WTC11 (cell line): Measurements from ENCODE around the gene PARVB. TPM values are rescaled to one million over a fixed set of nuclear protein-coding genes. Genes with fewer than 3 reads are reported as not detected.

ENCODE experiments used
- ATAC-seq: fragments of 200-7000 bp; cut with Tn5 transposase; 2 replicates; pipeline ENCODE4 v1.10.0; 2021; ENCODE audit warnings: mild to moderate bottlenecking, moderate library complexity
- CTCF ChIA-PET: fragments of 300-600 bp; sonication (Branson Sonifier 250); formaldehyde crosslinking; loops from one replicate; lab custom pipeline; 2021; ENCODE audit warnings: antibody characterized with exemption; lab: Charles Lee
- POLR2A ChIA-PET: fragments of 350-600 bp; sonication (Branson Sonifier 250); formaldehyde crosslinking; loops from one replicate; lab custom pipeline; 2021; ENCODE audit warnings: antibody characterized with exemption; lab: Charles Lee
- DNase-seq: peaks from one replicate; pipeline ENCODE4 v3.0.0; 2021; ENCODE audit warnings: low spot score
- H3K27ac Mint-ChIP-seq: 2 replicates; pipeline ENCODE4 v1.8.0; 2021; ENCODE audit warnings: mixed read lengths
- H3K27me3 Mint-ChIP-seq: 2 replicates; pipeline ENCODE4 v1.8.0; 2021; ENCODE audit warnings: low read depth, mild to moderate bottlenecking, moderate library complexity, mixed read lengths
- H3K36me3 Mint-ChIP-seq: 2 replicates; pipeline ENCODE4 v1.8.0; 2021; ENCODE audit warnings: mixed read lengths
- H3K4me1 Mint-ChIP-seq: 2 replicates; pipeline ENCODE4 v1.8.0; 2022; ENCODE audit warnings: mixed read lengths
- H3K4me3 Mint-ChIP-seq: 2 replicates; pipeline ENCODE4 v1.8.0; 2021; ENCODE audit warnings: mild to moderate bottlenecking, moderate library complexity, mixed read lengths
- H3K9me3 Mint-ChIP-seq: 2 replicates; pipeline ENCODE4 v1.8.0; 2021; ENCODE audit warnings: mixed read lengths
- AFF4 ChIP-seq: sonication (generic); formaldehyde crosslinking; IDR thresholded peaks from 2 replicates; pipeline ENCODE4 v1.8.1; 2023; ENCODE audit warnings: mild to moderate bottlenecking, missing genetic modification reagents, borderline replicate concordance
- CDX4 ChIP-seq: fragments of 250-450 bp; sonication (Bioruptor Pico); IDR thresholded peaks from 2 replicates; pipeline ENCODE4 v1.9.0; 2021; ENCODE audit warnings: moderate library complexity, mild to moderate bottlenecking, inconsistent platforms, borderline replicate concordance
- CREM ChIP-seq: sonication (generic); formaldehyde crosslinking; IDR thresholded peaks from 2 replicates; pipeline ENCODE4 v1.8.1; 2022; ENCODE audit warnings: mild to moderate bottlenecking, missing genetic modification reagents, moderate library complexity
- E2F1 ChIP-seq: sonication (generic); formaldehyde crosslinking; IDR thresholded peaks from 2 replicates; pipeline ENCODE4 v1.8.0; 2022; ENCODE audit warnings: mild to moderate bottlenecking, missing genetic modification reagents
- FOXP4 ChIP-seq: sonication (generic); formaldehyde crosslinking; IDR thresholded peaks from 2 replicates; pipeline ENCODE4 v1.8.0; 2022; ENCODE audit warnings: mild to moderate bottlenecking, missing genetic modification reagents
- HMGA2 ChIP-seq: fragments of 250-450 bp; sonication (Bioruptor Pico); IDR thresholded peaks from 2 replicates; pipeline ENCODE4 v1.4.0; 2021; ENCODE audit warnings: mild to moderate bottlenecking, moderate library complexity
- JAZF1 ChIP-seq: fragments of 250-450 bp; sonication (Bioruptor Pico); IDR thresholded peaks from 2 replicates; pipeline ENCODE4 v1.9.0; 2021; ENCODE audit warnings: moderate library complexity, mild to moderate bottlenecking, inconsistent platforms
- JUN ChIP-seq: sonication (generic); formaldehyde crosslinking; IDR thresholded peaks from 2 replicates; pipeline ENCODE4 v1.8.0; 2023; ENCODE audit warnings: mild to moderate bottlenecking, missing genetic modification reagents
- KAT7 ChIP-seq: sonication (generic); formaldehyde crosslinking; IDR thresholded peaks from 2 replicates; pipeline ENCODE4 v1.8.1; 2023; ENCODE audit warnings: missing genetic modification reagents, mild to moderate bottlenecking, borderline replicate concordance
- MYBL2 ChIP-seq: sonication (generic); formaldehyde crosslinking; IDR thresholded peaks from 2 replicates; pipeline ENCODE4 v1.8.1; 2023; ENCODE audit warnings: mild to moderate bottlenecking, moderate library complexity, missing genetic modification reagents
- NR2C2 ChIP-seq: sonication (generic); formaldehyde crosslinking; IDR thresholded peaks from 2 replicates; pipeline ENCODE4 v1.8.0; 2022; ENCODE audit warnings: mild to moderate bottlenecking, missing genetic modification reagents
- NR3C1 ChIP-seq: sonication (generic); formaldehyde crosslinking; conservative IDR thresholded peaks from 2 replicates; pipeline ENCODE4 v1.8.1; 2023; ENCODE audit warnings: low read depth, mild to moderate bottlenecking, missing genetic modification reagents
- RORB ChIP-seq: fragments of 250-450 bp; sonication (Bioruptor Pico); IDR thresholded peaks from 2 replicates; pipeline ENCODE4 v1.9.0; 2021; ENCODE audit warnings: mild to moderate bottlenecking
- SMAD3 ChIP-seq: sonication (generic); formaldehyde crosslinking; IDR thresholded peaks from 2 replicates; pipeline ENCODE4 v1.8.0; 2022; ENCODE audit warnings: missing genetic modification reagents, mild to moderate bottlenecking, borderline replicate concordance
- SOX15 ChIP-seq: fragments of 250-450 bp; sonication (Bioruptor Pico); IDR thresholded peaks from 2 replicates; pipeline ENCODE4 v1.9.0; 2021; ENCODE audit warnings: mild to moderate bottlenecking
- ZBTB43 ChIP-seq: sonication (generic); formaldehyde crosslinking; IDR thresholded peaks from 2 replicates; pipeline ENCODE4 v1.8.1; 2023; ENCODE audit warnings: mild to moderate bottlenecking, missing genetic modification reagents
- ZNF263 ChIP-seq: sonication (generic); formaldehyde crosslinking; IDR thresholded peaks from 2 replicates; pipeline ENCODE4 v1.8.1; 2022; ENCODE audit warnings: low read depth, mild to moderate bottlenecking, moderate library complexity, missing genetic modification reagents
- ZNF425 ChIP-seq: fragments of 250-450 bp; sonication (Bioruptor Pico); conservative IDR thresholded peaks from 2 replicates; pipeline ENCODE4 v1.9.0; 2021; ENCODE audit warnings: mild to moderate bottlenecking
- ZSCAN18 ChIP-seq: fragments of 250-450 bp; sonication (Bioruptor Pico); IDR thresholded peaks from 2 replicates; pipeline ENCODE4 v2.1.2; 2022; ENCODE audit warnings: mild to moderate bottlenecking, moderate library complexity
- total RNA-seq: library from RNA; stranded (reverse); gene quantifications from 3 replicates; pipeline ENCODE4 v1.2.3, GENCODE V29; 2021

PARVB gene
- total RNA-seq, 1 experiment from 2014 or later = 3.3 TPM

- POLR2A ChIA-PET = no interaction called here
- Mint-ChIP-seq H3K36me3 (peaks cover 4% of the 10 kb centered on the region), H3K27ac (no peak overlapping the region), H3K4me1 (no peaks in the 10 kb centered on the region), H3K9me3 (peaks cover 9% of the 10 kb centered on the region), H3K4me3 (no peak overlapping the region), H3K27me3 (no peaks in the 10 kb centered on the region)
- no peak for ATAC-seq
- CTCF ChIA-PET = no interaction called here
- TF ChIP-seq ZBTB43 (CRISPR knock-in tag) = no peak
- no peak for TF ChIP-seq KAT7 (CRISPR knock-in tag)
- no peak for TF ChIP-seq HMGA2
- TF ChIP-seq FOXP4 = no peak
- TF ChIP-seq NR2C2 (CRISPR knock-in tag) = no peak
- TF ChIP-seq ZNF263 = no peak
- no peak for TF ChIP-seq ZSCAN18 (CRISPR knock-in tag)
- TF ChIP-seq MYBL2 (CRISPR knock-in tag) = no peak
- no peak for TF ChIP-seq AFF4 (CRISPR knock-in tag)
- TF ChIP-seq SOX15 (CRISPR knock-in tag) = no peak
- TF ChIP-seq RORB = no peak
- TF ChIP-seq ZNF425 = no peak
- no peak for DNase-seq
These were observed 194.0 kb downstream of the PARVB start for GRCh38 chr22:44218071-44218470.

GRCh38 chr22:44219101-44219870, 195.2 kb downstream of the PARVB start:
- TF ChIP-seq ZNF263 (no peak), NR3C1 (CRISPR knock-in tag) (no peak), CREM (CRISPR knock-in tag) (no peak), CDX4 (CRISPR knock-in tag) (no peak), JAZF1 (no peak), JUN (CRISPR knock-in tag) (no peak), E2F1 (CRISPR knock-in tag) (no peak), SMAD3 (CRISPR knock-in tag) (no peak)
- Mint-ChIP-seq H3K4me1 (no peaks in the 10 kb centered on the region), H3K36me3 (peaks cover 4% of the 10 kb centered on the region), H3K4me3 (no peak overlapping the region), H3K27ac (no peak overlapping the region), H3K27me3 (no peaks in the 10 kb centered on the region), H3K9me3 (peaks cover 9% of the 10 kb centered on the region)
- DNase-seq (no peak), ATAC-seq (no peak)
- CTCF ChIA-PET = no interaction called here
- POLR2A ChIA-PET = interaction anchor here (0.6 kb wide), 1 partner anchor 815 kb away, joined by 3 read pairs; no protein-coding TSS in a partner anchor
